GM19023 (cell line): ENCODE measurements around the gene SPN.
A peak's percentile ranks its signal among the peaks of the same experiment; 100 is the strongest.
"Not testable (repeated sequence)": the region's sequence is repeated elsewhere in the genome, so short reads cannot be mapped to it uniquely, and the experiment has no call there.

ENCODE experiments used
- ATAC-seq: cut with Tn5 transposase; IDR thresholded peaks from one replicate; pipeline ENCODE4 v1.9.1; 2021; ENCODE audit warnings: mild to moderate bottlenecking, moderate library complexity; ENCODE audit not compliant: unreplicated experiment

The SPN gene

GRCh38 chr16:29663016-29663806, at the start of gene SPN:
SPN (plus strand) TSS chr16:29663247; CDS start chr16:29663729, 482 bp downstream.
- no peak for ATAC-seq

- peak; percentile 46 for ATAC-seq
Measured at GRCh38 chr16:29613307-29614057, 49.6 kb upstream of the SPN start.

- not testable (repeated sequence) for ATAC-seq
Measured at GRCh38 chr16:29614691-29615314, 48.2 kb upstream of the SPN start.

GRCh38 chr16:29616127-29616526, 46.9 kb upstream of the SPN start:
- ATAC-seq = not testable (repeated sequence)

- ATAC-seq = not testable (repeated sequence)
Measured at GRCh38 chr16:29620591-29620990, 42.5 kb upstream of the SPN start.

GRCh38 chr16:29622738-29623137, 40.3 kb upstream of the SPN start:
- not testable (repeated sequence) for ATAC-seq

GRCh38 chr16:29623253-29623652, 39.8 kb upstream of the SPN start:
- ATAC-seq = not testable (repeated sequence)

GRCh38 chr16:29625114-29625513, 37.9 kb upstream of the SPN start:
- ATAC-seq = not testable (repeated sequence)

GRCh38 chr16:29626778-29627331, 36.2 kb upstream of the SPN start:
- ATAC-seq = peak; percentile 60

GRCh38 chr16:29627661-29628075, 35.4 kb upstream of the SPN start:
- not testable (repeated sequence) for ATAC-seq

- not testable (repeated sequence) for ATAC-seq
Measured at GRCh38 chr16:29628707-29629106, 34.3 kb upstream of the SPN start.

GRCh38 chr16:29629318-29629717, 33.7 kb upstream of the SPN start:
- not testable (repeated sequence) for ATAC-seq

- ATAC-seq = not testable (repeated sequence)
Measured at GRCh38 chr16:29631658-29632057, 31.4 kb upstream of the SPN start.

GRCh38 chr16:29635902-29636301, 27.1 kb upstream of the SPN start:
- not testable (repeated sequence) for ATAC-seq

- not testable (repeated sequence) for ATAC-seq
Measured at GRCh38 chr16:29636368-29636767, 26.7 kb upstream of the SPN start.

- ATAC-seq = not testable (repeated sequence)
Measured at GRCh38 chr16:29638751-29639150, 24.3 kb upstream of the SPN start.

- ATAC-seq = no peak
Measured at GRCh38 chr16:29641561-29641960, 21.5 kb upstream of the SPN start.

- no peak for ATAC-seq
Measured at GRCh38 chr16:29643596-29643995, 19.5 kb upstream of the SPN start.

GRCh38 chr16:29644338-29644857, 18.6 kb upstream of the SPN start:
- peak; percentile 49 for ATAC-seq

GRCh38 chr16:29644973-29645693, 17.9 kb upstream of the SPN start:
- peak; percentile 17 for ATAC-seq
